ENCODE measurements around the gene SEL1L3. TPM values are rescaled to one million over a fixed set of nuclear protein-coding genes. Genes with fewer than 3 reads are reported as not detected.
A peak's percentile ranks its signal among the peaks of the same experiment; 100 is the strongest.
"Not testable (repeated sequence)": the region's sequence is repeated elsewhere in the genome, so short reads cannot be mapped to it uniquely, and the experiment has no call there.

Gene SEL1L3
- total RNA-seq (2012; rRNA removed): 4.4 and 10.9 TPM in 2 replicates

GRCh38 chr4:25862411-25863346 lies at the start of gene SEL1L3:
SEL1L3 (minus strand) TSS chr4:25862988; CDS start chr4:25862836, 152 bp downstream.
- no peaks in the 10 kb centered on the region for H3K27me3 ChIP-seq (ENCODE audit: control insufficient read depth, insufficient read depth, low read length)
- H3K9ac ChIP-seq (ENCODE audit: low read depth, low read length): peak within 1 kb of the TSS; percentile 62
- H3K36me3 ChIP-seq (ENCODE audit: insufficient read depth, low read length): no peaks in the 10 kb centered on the region
- H3K9me3 ChIP-seq (replicated peaks; ENCODE audit: low read length): no peaks in the 10 kb centered on the region
- peaks cover 16% of the 10 kb centered on the region for H3K4me1 ChIP-seq (ENCODE audit: control insufficient read depth, insufficient read depth, low read length)
- H3K4me3 ChIP-seq (ENCODE audit: low read length): peak within 1 kb of the TSS; percentile 74
- peak within 1 kb of the TSS; percentile 87 for H3K4me2 ChIP-seq (ENCODE audit: low read length)

- Histone ChIP-seq H3K9me3 (replicated peaks; ENCODE audit: low read length) (no peaks in the 10 kb centered on the region), H3K4me2 (ENCODE audit: low read length) (no peak overlapping the region), H3K4me3 (ENCODE audit: low read length) (no peak overlapping the region), H3K36me3 (ENCODE audit: insufficient read depth, low read length) (no peaks in the 10 kb centered on the region), H3K4me1 (ENCODE audit: control insufficient read depth, insufficient read depth, low read length) (peaks cover 29% of the 10 kb centered on the region), H3K27me3 (ENCODE audit: control insufficient read depth, insufficient read depth, low read length) (no peaks in the 10 kb centered on the region), H3K9ac (ENCODE audit: low read depth, low read length) (no peak overlapping the region)
These were observed 48.6 kb upstream of the SEL1L3 start for GRCh38 chr4:25911356-25911755.

- Histone ChIP-seq H3K27me3 (ENCODE audit: control insufficient read depth, insufficient read depth, low read length) (no peaks in the 10 kb centered on the region), H3K9ac (ENCODE audit: low read depth, low read length) (no peak overlapping the region), H3K36me3 (ENCODE audit: insufficient read depth, low read length) (no peaks in the 10 kb centered on the region), H3K4me2 (ENCODE audit: low read length) (peak overlapping the region; percentile 32), H3K4me3 (ENCODE audit: low read length) (no peak overlapping the region), H3K4me1 (ENCODE audit: control insufficient read depth, insufficient read depth, low read length) (peaks cover 20% of the 10 kb centered on the region), H3K9me3 (replicated peaks; ENCODE audit: low read length) (no peaks in the 10 kb centered on the region)
These were observed 45.7 kb upstream of the SEL1L3 start for GRCh38 chr4:25908491-25908901.

GRCh38 chr4:25906113-25906512 lies 43.3 kb upstream of the SEL1L3 start:
- not testable (repeated sequence) for H3K4me2 ChIP-seq (ENCODE audit: low read length); H3K4me3 ChIP-seq (ENCODE audit: low read length); H3K9me3 ChIP-seq (replicated peaks; ENCODE audit: low read length); H3K36me3 ChIP-seq (ENCODE audit: insufficient read depth, low read length); H3K9ac ChIP-seq (ENCODE audit: low read depth, low read length); H3K27me3 ChIP-seq (ENCODE audit: control insufficient read depth, insufficient read depth, low read length)
- H3K4me1 ChIP-seq (ENCODE audit: control insufficient read depth, insufficient read depth, low read length): peaks cover 15% of the 10 kb centered on the region

GRCh38 chr4:25905371-25905770 lies 42.6 kb upstream of the SEL1L3 start:
- H3K4me3 ChIP-seq (ENCODE audit: low read length): no peak overlapping the region
- no peaks in the 10 kb centered on the region for H3K9me3 ChIP-seq (replicated peaks; ENCODE audit: low read length)
- no peaks in the 10 kb centered on the region for H3K36me3 ChIP-seq (ENCODE audit: insufficient read depth, low read length)
- no peaks in the 10 kb centered on the region for H3K27me3 ChIP-seq (ENCODE audit: control insufficient read depth, insufficient read depth, low read length)
- H3K4me1 ChIP-seq (ENCODE audit: control insufficient read depth, insufficient read depth, low read length): peaks cover 15% of the 10 kb centered on the region
- no peak overlapping the region for H3K9ac ChIP-seq (ENCODE audit: low read depth, low read length)
- no peak overlapping the region for H3K4me2 ChIP-seq (ENCODE audit: low read length)

GRCh38 chr4:25904748-25905082 lies 41.9 kb upstream of the SEL1L3 start:
- H3K9me3 ChIP-seq (replicated peaks; ENCODE audit: low read length): no peaks in the 10 kb centered on the region
- no peaks in the 10 kb centered on the region for H3K27me3 ChIP-seq (ENCODE audit: control insufficient read depth, insufficient read depth, low read length)
- H3K4me2 ChIP-seq (ENCODE audit: low read length): no peak overlapping the region

GRCh38 chr4:25903900-25904747 lies 41.3 kb upstream of the SEL1L3 start:
- Histone ChIP-seq H3K27me3 (ENCODE audit: control insufficient read depth, insufficient read depth, low read length) (no peaks in the 10 kb centered on the region), H3K9me3 (replicated peaks; ENCODE audit: low read length) (no peaks in the 10 kb centered on the region), H3K36me3 (ENCODE audit: insufficient read depth, low read length) (no peaks in the 10 kb centered on the region), H3K9ac (ENCODE audit: low read depth, low read length) (no peak overlapping the region), H3K4me1 (ENCODE audit: control insufficient read depth, insufficient read depth, low read length) (peaks cover 15% of the 10 kb centered on the region), H3K4me2 (ENCODE audit: low read length) (no peak overlapping the region), H3K4me3 (ENCODE audit: low read length) (no peak overlapping the region)

More at GRCh38 chr4:25904748-25905082, 41.9 kb upstream of the SEL1L3 start:
- H3K9ac ChIP-seq (ENCODE audit: low read depth, low read length): no peak overlapping the region
- H3K4me3 ChIP-seq (ENCODE audit: low read length): no peak overlapping the region
- no peaks in the 10 kb centered on the region for H3K36me3 ChIP-seq (ENCODE audit: insufficient read depth, low read length)
- peaks cover 15% of the 10 kb centered on the region for H3K4me1 ChIP-seq (ENCODE audit: control insufficient read depth, insufficient read depth, low read length)

- Histone ChIP-seq H3K36me3 (ENCODE audit: insufficient read depth, low read length) (no peaks in the 10 kb centered on the region), H3K4me2 (ENCODE audit: low read length) (no peak overlapping the region), H3K4me3 (ENCODE audit: low read length) (no peak overlapping the region), H3K9me3 (replicated peaks; ENCODE audit: low read length) (no peaks in the 10 kb centered on the region), H3K4me1 (ENCODE audit: control insufficient read depth, insufficient read depth, low read length) (peaks cover 5% of the 10 kb centered on the region), H3K27me3 (ENCODE audit: control insufficient read depth, insufficient read depth, low read length) (no peaks in the 10 kb centered on the region), H3K9ac (ENCODE audit: low read depth, low read length) (no peak overlapping the region)
These were observed 38.2 kb upstream of the SEL1L3 start for GRCh38 chr4:25901030-25901430.

- no peak overlapping the region for H3K4me3 ChIP-seq (ENCODE audit: low read length)
- no peaks in the 10 kb centered on the region for H3K9me3 ChIP-seq (replicated peaks; ENCODE audit: low read length)
- peaks cover 5% of the 10 kb centered on the region for H3K4me1 ChIP-seq (ENCODE audit: control insufficient read depth, insufficient read depth, low read length)
- no peak overlapping the region for H3K4me2 ChIP-seq (ENCODE audit: low read length)
- H3K9ac ChIP-seq (ENCODE audit: low read depth, low read length): no peak overlapping the region
- H3K27me3 ChIP-seq (ENCODE audit: control insufficient read depth, insufficient read depth, low read length): no peaks in the 10 kb centered on the region
- no peaks in the 10 kb centered on the region for H3K36me3 ChIP-seq (ENCODE audit: insufficient read depth, low read length)
These were observed 37.5 kb upstream of the SEL1L3 start for GRCh38 chr4:25900310-25900709.

GRCh38 chr4:25896776-25897539 lies 34.2 kb upstream of the SEL1L3 start:
- Histone ChIP-seq H3K27me3 (ENCODE audit: control insufficient read depth, insufficient read depth, low read length) (no peaks in the 10 kb centered on the region), H3K9me3 (replicated peaks; ENCODE audit: low read length) (no peaks in the 10 kb centered on the region), H3K4me3 (ENCODE audit: low read length) (no peak overlapping the region), H3K9ac (ENCODE audit: low read depth, low read length) (no peak overlapping the region), H3K4me1 (ENCODE audit: control insufficient read depth, insufficient read depth, low read length) (no peaks in the 10 kb centered on the region), H3K4me2 (ENCODE audit: low read length) (no peak overlapping the region), H3K36me3 (ENCODE audit: insufficient read depth, low read length) (no peaks in the 10 kb centered on the region)

- H3K27me3 ChIP-seq (ENCODE audit: control insufficient read depth, insufficient read depth, low read length): no peaks in the 10 kb centered on the region
- H3K9me3 ChIP-seq (replicated peaks; ENCODE audit: low read length): no peaks in the 10 kb centered on the region
- no peaks in the 10 kb centered on the region for H3K4me1 ChIP-seq (ENCODE audit: control insufficient read depth, insufficient read depth, low read length)
- no peak overlapping the region for H3K4me3 ChIP-seq (ENCODE audit: low read length)
- H3K36me3 ChIP-seq (ENCODE audit: insufficient read depth, low read length): no peaks in the 10 kb centered on the region
- no peak overlapping the region for H3K9ac ChIP-seq (ENCODE audit: low read depth, low read length)
- H3K4me2 ChIP-seq (ENCODE audit: low read length): no peak overlapping the region
These were observed 30.0 kb upstream of the SEL1L3 start for GRCh38 chr4:25892796-25893195.
